AG04449 (cell line): ENCODE measurements around the gene DENND1A.

ENCODE experiments used
- CTCF ChIA-PET: fragments of 350-600 bp; formaldehyde crosslinking; extraction: SDS; loops from one replicate; lab custom pipeline; 2021; ENCODE audit warnings: antibody characterized with exemption; lab: Yijun Ruan, JAX
- POLR2A ChIA-PET: fragments of 400-600, 350-600 bp; formaldehyde crosslinking; extraction: SDS; loops from one replicate; lab custom pipeline; 2020; ENCODE audit warnings: antibody characterized with exemption, inconsistent platforms; lab: Yijun Ruan, JAX
- DNase-seq: peaks from one replicate; pipeline ENCODE4 v3.0.0-alpha.2; 2010; ENCODE audit warnings: low read depth, low spot score
- H3K4me3 ChIP-seq: 2 replicates; pipeline ENCODE4 v1.5.1; 2011; ENCODE audit warnings: low read depth, mild to moderate bottlenecking, control low read depth, low read length
- TF ChIP-seq, protein P1 (sequence below): IDR thresholded peaks from one replicate; pipeline ENCODE4 v1.5.1; 2011; ENCODE audit warnings: mild to moderate bottlenecking, moderate library complexity, low read length, control low read depth, inconsistent platforms; ENCODE audit not compliant: insufficient read depth; ENCODE audit errors: missing control alignments

DENND1A gene

DNA sequence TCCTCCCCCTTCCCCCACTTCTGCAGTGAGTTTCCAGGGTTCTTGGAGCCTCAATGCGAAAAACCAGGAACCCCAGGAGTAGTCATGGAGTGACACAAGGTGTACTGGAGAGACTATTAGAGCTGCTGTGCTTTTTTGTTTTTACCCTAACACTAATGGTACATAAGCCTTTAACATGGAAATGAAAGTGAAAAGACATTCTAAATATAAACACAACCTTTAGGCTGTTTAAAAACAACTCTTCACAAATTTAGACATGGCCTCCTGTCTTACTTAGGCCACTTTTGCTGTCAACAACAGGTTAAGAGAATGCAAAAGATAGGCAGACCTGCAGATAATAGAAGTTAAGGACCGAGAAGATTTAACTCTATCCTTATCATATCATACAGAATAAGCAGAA lies 232.2 kb downstream of the DENND1A start:
- H3K4me3 ChIP-seq, result no peak overlapping the region
- no peak for DNase-seq
- TF ChIP-seq, protein P1, sequence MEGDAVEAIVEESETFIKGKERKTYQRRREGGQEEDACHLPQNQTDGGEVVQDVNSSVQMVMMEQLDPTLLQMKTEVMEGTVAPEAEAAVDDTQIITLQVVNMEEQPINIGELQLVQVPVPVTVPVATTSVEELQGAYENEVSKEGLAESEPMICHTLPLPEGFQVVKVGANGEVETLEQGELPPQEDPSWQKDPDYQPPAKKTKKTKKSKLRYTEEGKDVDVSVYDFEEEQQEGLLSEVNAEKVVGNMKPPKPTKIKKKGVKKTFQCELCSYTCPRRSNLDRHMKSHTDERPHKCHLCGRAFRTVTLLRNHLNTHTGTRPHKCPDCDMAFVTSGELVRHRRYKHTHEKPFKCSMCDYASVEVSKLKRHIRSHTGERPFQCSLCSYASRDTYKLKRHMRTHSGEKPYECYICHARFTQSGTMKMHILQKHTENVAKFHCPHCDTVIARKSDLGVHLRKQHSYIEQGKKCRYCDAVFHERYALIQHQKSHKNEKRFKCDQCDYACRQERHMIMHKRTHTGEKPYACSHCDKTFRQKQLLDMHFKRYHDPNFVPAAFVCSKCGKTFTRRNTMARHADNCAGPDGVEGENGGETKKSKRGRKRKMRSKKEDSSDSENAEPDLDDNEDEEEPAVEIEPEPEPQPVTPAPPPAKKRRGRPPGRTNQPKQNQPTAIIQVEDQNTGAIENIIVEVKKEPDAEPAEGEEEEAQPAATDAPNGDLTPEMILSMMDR, result no peak
- POLR2A ChIA-PET, result no interaction called here
- CTCF ChIA-PET, result interaction anchor here (1.1 to 1.2 kb wide), 2 partner anchors 27 to 343 kb away, joined by 3 read pairs; no protein-coding TSS in a partner anchor

DNA sequence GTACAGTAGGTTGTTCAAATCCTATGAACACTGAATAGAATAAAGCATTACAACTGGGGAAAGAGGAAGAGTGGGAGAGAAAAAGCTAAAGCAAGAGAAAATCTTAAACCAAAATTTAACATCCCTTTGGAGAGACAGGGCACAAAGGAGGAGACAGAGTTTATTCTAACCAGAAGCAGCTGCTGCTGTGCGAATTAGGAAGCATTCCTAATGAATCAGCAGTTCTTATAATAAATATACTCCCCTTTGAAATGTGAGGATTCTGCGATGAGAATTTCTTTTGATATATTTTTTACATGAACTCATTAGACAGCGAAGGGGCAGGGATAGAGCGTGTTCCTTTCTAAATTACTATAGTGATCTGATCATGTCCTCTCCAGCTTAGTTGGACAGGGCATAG lies 233.4 kb downstream of the DENND1A start:
- no peak overlapping the region for H3K4me3 ChIP-seq
- POLR2A ChIA-PET, result no interaction called here
- no peak for DNase-seq
- CTCF ChIA-PET, result interaction anchor here (1.2 to 1.5 kb wide), 2 partner anchors 8 to 13 kb away, joined by 4 read pairs; no protein-coding TSS in a partner anchor
- TF ChIP-seq, protein P1, result no peak

DNA sequence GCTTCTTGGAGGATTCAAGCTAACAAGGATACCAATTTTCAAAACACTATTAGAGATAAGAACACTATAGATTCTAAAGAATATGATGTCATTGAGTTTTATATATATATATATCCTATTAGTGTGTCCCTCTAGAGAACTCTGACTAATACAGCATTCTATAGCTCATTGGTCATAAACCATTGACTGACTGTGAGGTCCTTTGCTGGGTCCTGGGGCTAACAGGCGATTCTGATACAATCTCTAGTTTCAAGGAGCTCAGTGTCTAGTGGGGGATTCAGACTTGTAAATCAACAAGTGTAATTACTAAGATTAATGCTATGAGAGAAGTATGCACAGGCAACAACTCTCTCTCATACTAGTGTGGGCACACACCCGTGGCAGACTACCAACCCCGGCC lies 234.5 kb downstream of the DENND1A start:
- H3K4me3 ChIP-seq, result no peak overlapping the region
- DNase-seq, result no peak
- ChIA-PET POLR2A (no interaction called here), CTCF (interaction anchor here (1.0 to 1.5 kb wide), 5 partner anchors 9 to 344 kb away, joined by 3 to 6 read pairs (median 4); no protein-coding TSS in a partner anchor)
- TF ChIP-seq, protein P1, result no peak

DNA sequence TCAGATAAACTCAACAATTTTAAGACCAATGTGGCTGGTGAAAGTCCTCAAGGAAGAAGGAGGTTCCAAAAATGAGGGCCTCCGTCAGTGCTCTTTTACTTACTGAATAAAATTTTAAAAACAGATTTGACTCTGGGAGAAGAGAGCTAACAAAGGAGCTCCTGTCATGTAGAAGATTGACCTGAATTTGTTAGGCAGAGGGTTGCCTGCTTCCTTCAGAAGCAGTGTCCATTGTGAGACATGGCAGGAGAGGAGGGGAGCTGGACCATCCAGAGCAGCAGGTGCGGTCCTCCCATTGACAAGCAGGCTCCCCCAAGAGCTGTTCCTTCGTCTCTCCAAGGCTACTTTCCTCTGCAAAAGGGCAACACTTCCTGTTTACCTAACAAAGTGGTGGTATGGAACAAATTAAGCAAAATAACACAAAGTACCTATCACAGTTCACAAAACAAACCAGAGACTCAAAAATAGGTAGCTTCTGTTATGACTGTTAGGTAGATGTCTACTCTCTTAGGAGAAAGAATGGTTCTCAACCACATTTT lies 238.1 kb downstream of the DENND1A start:
- ChIA-PET CTCF (no interaction called here), POLR2A (no interaction called here)
- TF ChIP-seq, protein P1, result no peak
- H3K4me3 ChIP-seq, result no peak overlapping the region
- no peak for DNase-seq

DNA sequence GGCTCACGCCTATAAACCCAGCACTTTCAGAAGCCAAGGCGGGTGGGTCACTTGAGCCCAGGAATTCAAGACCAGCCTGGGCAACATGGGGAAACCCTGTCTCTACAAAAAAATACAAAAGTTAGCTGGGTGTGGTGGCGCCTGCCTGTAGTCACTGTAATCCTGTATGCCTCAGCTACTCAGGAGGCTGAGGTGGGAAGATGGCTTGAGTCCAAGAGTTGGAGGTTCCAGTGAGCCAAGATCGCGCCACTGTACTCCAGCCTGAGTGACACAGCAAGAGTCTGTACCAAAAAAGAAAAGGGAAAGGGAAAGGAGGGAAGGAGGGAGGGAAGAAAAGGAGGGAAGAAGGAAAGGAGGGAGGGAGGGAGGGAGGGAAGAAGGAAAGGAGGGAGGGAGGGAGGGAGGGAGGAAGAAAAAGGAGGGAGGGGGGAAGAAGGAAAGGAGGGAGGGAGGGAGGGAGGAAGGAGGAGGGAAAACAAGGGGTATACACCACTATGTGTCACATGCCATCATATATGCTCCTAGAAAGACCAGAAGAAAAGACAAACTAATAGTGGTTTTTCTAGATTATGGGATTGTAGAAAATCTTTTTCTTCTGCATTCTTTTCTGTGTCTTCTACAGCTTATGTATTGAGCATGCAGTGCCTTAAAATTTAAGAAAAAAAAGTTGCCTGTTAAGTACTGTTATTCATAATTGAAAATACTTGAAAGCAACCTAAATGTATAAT lies 240.1 kb downstream of the DENND1A start:
- TF ChIP-seq, protein P1, result no peak
- H3K4me3 ChIP-seq, result no peak overlapping the region
- POLR2A ChIA-PET, result no interaction called here
- no peak for DNase-seq
- CTCF ChIA-PET, result interaction anchor here (1.4 kb wide), 1 partner anchor 351 kb away, joined by 3 read pairs; no protein-coding TSS in a partner anchor

DNA sequence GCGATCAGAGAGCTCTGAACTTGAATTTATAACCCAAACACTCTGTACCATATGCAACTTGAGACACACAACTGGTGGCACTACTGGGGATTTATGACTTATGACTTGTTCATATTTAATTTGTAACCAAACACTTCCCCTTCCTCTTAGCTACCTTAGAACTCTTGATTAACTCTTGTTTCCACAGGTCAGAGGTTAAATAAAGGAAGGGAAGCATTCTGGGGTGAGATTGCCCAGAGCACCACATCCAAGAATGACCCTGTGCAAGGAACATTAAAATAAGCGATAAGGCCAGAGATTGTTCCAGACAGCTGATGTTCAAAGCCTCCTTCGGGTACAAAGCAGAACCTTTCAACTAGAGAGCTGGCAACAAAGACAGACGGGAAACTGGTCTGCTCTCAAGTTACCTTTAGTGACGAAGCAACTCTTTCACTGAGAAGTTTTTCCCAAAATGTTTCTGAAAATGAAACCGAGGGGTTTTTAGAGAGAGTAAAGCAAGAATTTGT lies 242.6 kb downstream of the DENND1A start:
- H3K4me3 ChIP-seq, result no peak overlapping the region
- no peak for DNase-seq
- ChIA-PET POLR2A (no interaction called here), CTCF (interaction anchor here (1.3 to 1.6 kb wide), 2 partner anchors 8 to 9 kb away, joined by 4 to 6 read pairs; no protein-coding TSS in a partner anchor)
- TF ChIP-seq, protein P1, result no peak
